ENCODE measurements around the gene BLOC1S6. TPM values are rescaled to one million over a fixed set of nuclear protein-coding genes. Genes with fewer than 3 reads are reported as not detected.
A peak's percentile ranks its signal among the peaks of the same experiment; 100 is the strongest.

Gene BLOC1S6
- total RNA-seq, 2 donors from 2014 or later: 46.0 to 82.5 TPM

DNA sequence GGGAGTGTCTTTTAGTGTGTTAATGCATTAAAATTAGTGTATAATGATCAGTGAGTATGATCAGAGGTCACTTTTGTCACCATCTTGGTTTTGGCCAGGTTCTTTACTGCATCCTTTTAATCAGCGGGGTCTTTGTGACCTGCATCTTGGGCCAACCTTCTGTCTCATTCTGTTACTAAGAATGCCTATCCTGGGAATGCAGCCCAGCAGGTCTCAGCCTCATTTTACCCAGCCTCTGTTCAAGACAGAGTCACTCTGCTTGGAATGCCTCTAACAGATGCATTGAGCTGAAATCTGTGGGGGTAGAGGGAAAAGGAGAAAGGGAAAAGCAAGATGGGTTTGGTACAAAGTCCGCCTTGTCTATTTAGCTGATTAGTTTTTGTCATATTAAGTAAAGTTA is 5.3 kb upstream of the BLOC1S6 start:
- 91% methylated on average over 2 of the region's 2 CpGs for WGBS
- no peaks in the 10 kb centered on the region for H3K36me3 ChIP-seq
- intact Hi-C loops (cut with DNase I): loop anchor here (10.0 kb wide), 1 partner anchor 417 kb away; no protein-coding TSS in a partner anchor
- H3K4me3 ChIP-seq: no peak overlapping the region
- no peak overlapping the region for H3K27ac ChIP-seq
- TF ChIP-seq POLR2A (IDR thresholded peaks at IDR 0.05) (no peak), POLR2AphosphoS5 (IDR thresholded peaks at IDR 0.05) (no peak)
- TF ChIP-seq, protein P1, sequence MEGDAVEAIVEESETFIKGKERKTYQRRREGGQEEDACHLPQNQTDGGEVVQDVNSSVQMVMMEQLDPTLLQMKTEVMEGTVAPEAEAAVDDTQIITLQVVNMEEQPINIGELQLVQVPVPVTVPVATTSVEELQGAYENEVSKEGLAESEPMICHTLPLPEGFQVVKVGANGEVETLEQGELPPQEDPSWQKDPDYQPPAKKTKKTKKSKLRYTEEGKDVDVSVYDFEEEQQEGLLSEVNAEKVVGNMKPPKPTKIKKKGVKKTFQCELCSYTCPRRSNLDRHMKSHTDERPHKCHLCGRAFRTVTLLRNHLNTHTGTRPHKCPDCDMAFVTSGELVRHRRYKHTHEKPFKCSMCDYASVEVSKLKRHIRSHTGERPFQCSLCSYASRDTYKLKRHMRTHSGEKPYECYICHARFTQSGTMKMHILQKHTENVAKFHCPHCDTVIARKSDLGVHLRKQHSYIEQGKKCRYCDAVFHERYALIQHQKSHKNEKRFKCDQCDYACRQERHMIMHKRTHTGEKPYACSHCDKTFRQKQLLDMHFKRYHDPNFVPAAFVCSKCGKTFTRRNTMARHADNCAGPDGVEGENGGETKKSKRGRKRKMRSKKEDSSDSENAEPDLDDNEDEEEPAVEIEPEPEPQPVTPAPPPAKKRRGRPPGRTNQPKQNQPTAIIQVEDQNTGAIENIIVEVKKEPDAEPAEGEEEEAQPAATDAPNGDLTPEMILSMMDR (IDR thresholded peaks at IDR 0.05): no peak
- DNase-seq (ENCODE audit: low spot score): no peak
- H3K27me3 ChIP-seq (replicated peaks; ENCODE audit: insufficient read depth): no peaks in the 10 kb centered on the region
- no peaks in the 10 kb centered on the region for H3K9me3 ChIP-seq
- H3K4me1 ChIP-seq (replicated peaks): no peaks in the 10 kb centered on the region

DNA sequence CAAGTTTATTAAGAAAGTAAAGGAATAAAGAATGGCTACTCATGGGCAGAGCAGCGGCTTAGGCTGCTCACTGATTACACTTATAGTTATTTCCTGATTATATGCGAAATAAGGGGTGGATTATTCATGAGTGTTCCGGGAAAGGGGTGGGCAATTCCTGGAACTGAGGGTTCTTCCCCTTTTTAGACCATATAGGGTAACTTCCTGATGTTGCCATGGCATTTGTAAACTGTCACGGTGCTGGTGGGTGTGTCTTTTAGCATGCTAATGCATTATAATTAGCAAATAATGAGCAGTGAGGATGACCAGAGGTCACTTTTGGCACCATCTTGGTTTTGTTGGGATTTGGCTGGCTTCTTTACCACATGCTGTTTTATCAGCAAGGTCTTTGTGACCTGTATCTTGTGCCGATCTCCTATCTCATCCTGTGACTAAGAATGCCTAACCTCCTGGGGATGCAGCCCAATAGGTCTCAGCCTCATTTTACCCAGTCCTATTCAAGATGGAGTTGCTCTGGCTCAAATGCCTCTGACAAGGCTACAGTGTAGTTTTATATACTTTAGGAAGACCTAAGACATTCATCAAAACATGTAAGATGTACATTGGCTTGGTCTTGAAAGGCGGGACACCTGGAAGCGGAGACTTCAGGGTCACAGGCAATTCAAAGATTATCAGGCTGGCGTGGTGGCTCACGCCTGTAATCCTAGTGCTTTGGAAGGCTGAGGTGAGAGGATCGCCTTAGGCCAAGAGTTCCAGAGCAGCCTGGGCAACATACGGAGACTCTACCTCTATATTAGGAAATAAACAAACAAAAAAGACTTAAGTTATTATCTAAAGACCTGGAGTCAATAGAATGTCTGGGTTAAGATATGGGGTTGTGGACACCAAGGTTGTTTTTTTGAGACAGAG is 3.2 kb upstream of the BLOC1S6 start:
- Histone ChIP-seq H3K36me3 (no peaks in the 10 kb centered on the region), H3K4me1 (replicated peaks) (no peaks in the 10 kb centered on the region), H3K27me3 (replicated peaks; ENCODE audit: insufficient read depth) (no peaks in the 10 kb centered on the region), H3K9me3 (no peaks in the 10 kb centered on the region), H3K27ac (no peak overlapping the region), H3K4me3 (no peak overlapping the region)
- intact Hi-C loops (cut with DNase I): loop anchor here (10.0 kb wide), 1 partner anchor 419 kb away; no protein-coding TSS in a partner anchor
- 90% methylated on average over 11 of the region's 11 CpGs for WGBS
- no peak for DNase-seq (ENCODE audit: low spot score)
- TF ChIP-seq POLR2AphosphoS5 (IDR thresholded peaks at IDR 0.05): no peak
- TF ChIP-seq POLR2A (IDR thresholded peaks at IDR 0.05): no peak
- TF ChIP-seq, protein P1 (IDR thresholded peaks at IDR 0.05): no peak

DNA sequence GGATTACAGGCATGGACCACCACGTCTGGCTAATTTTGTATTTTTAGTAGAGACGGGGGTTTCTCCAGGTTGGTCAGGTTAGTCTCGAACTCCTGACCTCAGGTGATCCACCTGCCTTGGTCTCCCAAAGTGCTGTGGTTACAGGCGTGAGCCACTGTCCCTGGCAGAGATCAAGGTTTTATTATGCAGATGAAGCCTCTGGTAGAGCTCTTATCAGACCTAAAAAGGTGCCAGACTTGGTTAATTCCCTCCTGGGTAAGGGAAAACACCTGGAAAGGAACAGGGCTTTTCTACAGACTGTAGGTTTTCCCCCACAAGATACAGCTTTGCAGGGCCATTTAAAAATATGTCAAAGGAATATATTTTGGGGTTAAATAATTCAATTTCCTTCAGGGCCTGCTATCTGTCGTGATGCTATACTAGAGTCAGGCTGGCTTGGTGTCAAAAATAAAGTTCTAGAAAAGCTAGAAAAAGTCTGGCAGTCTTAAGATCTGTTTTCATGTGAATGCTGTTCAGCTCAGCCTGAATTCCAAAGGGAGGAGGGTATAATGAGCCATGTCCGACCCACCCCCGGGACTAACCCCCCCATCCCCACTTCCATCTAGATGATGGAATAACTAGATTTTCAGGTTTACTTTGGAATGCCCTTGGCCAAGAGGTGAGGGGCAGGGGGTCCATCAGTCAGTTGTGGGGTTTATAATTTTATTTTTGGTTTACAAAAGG is 1.9 kb upstream of the BLOC1S6 start:
- Histone ChIP-seq H3K27me3 (replicated peaks; ENCODE audit: insufficient read depth) (no peaks in the 10 kb centered on the region), H3K4me3 (no peak overlapping the region), H3K9me3 (no peaks in the 10 kb centered on the region), H3K4me1 (replicated peaks) (no peaks in the 10 kb centered on the region), H3K36me3 (no peaks in the 10 kb centered on the region), H3K27ac (no peak overlapping the region)
- DNase-seq (ENCODE audit: low spot score): no peak
- TF ChIP-seq POLR2A (IDR thresholded peaks at IDR 0.05) (no peak), POLR2AphosphoS5 (IDR thresholded peaks at IDR 0.05) (no peak)
- TF ChIP-seq, protein P1 (IDR thresholded peaks at IDR 0.05): no peak
- 65% methylated on average over 7 of the region's 7 CpGs for WGBS
- intact Hi-C loops (cut with DNase I): loop anchor here (5.0 to 10.0 kb wide), 2 partner anchors 183 to 420 kb away; a partner anchor contains a TSS

DNA sequence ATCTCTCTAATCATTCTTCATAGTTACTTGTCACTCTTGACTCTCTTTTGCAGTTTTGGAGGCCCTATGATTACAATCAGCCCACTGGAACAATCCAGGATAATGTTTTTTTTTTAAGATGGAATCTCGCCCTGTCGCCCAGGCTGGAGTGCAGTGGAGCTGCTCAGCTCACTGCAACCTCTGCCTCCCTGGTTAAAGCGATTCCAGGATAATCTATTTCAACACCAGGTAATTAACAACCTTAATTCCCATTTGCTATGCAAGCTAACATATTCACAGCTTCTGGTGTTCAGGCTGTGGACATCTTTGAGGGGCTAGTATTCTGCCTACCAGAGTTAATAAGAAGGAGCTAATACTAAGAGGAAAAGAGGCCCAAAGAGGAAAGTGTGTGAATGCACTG is 1.1 kb upstream of the BLOC1S6 start:
- Histone ChIP-seq H3K4me1 (replicated peaks) (no peaks in the 10 kb centered on the region), H3K4me3 (peak overlapping the region; percentile 91 to 95), H3K36me3 (no peaks in the 10 kb centered on the region), H3K27me3 (replicated peaks; ENCODE audit: insufficient read depth) (no peaks in the 10 kb centered on the region), H3K9me3 (no peaks in the 10 kb centered on the region), H3K27ac (peak overlapping the region; percentile 98 to 99)
- TF ChIP-seq POLR2AphosphoS5 (IDR thresholded peaks at IDR 0.05) (no peak), POLR2A (IDR thresholded peaks at IDR 0.05) (no peak)
- TF ChIP-seq, protein P1 (IDR thresholded peaks at IDR 0.05): no peak
- 62% methylated on average over 3 of the region's 3 CpGs for WGBS
- no peak for DNase-seq (ENCODE audit: low spot score)
- intact Hi-C loops (cut with DNase I): loop anchor here (1.0 to 10.0 kb wide), 3 partner anchors 64 to 421 kb away; partner anchors contain the start of gene SLC30A4

All from prostate gland (tissue), 2 donors.